Left colon (tissue), 2 donors: ENCODE data around the gene PDGFC. TPM values are rescaled to one million over a fixed set of nuclear protein-coding genes. Genes with fewer than 3 reads are reported as not detected.

Experiments
- ATAC-seq: fragments of 200-7000 bp; cut with Tn5 transposase; one replicate; pipeline ENCODE4 v1.9.1; 2020; ENCODE audit warnings: mild to moderate bottlenecking, moderate library complexity
- DNase-seq, 2 donors: peaks; one replicate each; pipeline ENCODE4 v3.0.0-alpha.2; 2020
- intact Hi-C, 2 donors: fragments of 100-400 bp; cut with DNase I in 1 of 2; cut with micrococcal nuclease in 1 of 2; formaldehyde crosslinking; loops; one replicate each; pipeline versions ENCODE4 v1.11.2 to v1.14.0; 2022; cut with DNase I, micrococcal nuclease
- long read RNA-seq: library from polyadenylated mRNA; unstranded; transcript quantifications from one replicate; pipeline ENCODE4 v2.0.0, GENCODE V29; 2021
- total RNA-seq, 2 donors: library from RNA; stranded (reverse); fragmentation: NEBNext Ultra II Directional; extraction: Animal tissue kit (Norgen Biotek cat#: 25700); gene quantifications; one replicate each; pipeline ENCODE4 v1.2.1, GENCODE V29; 2021
- donor health status: DM: no; HTN: no; CAD: no.
- donor health status: DM: yes; HTN: yes; CAD: no.

Gene PDGFC
- total RNA-seq = 10 to 100 TPM in 1 of 2 donors, 1 to 10 TPM in 1; 3.8 to 14.3 TPM
- long read RNA-seq, partial matches to known transcripts = 1 of 2 reads
- long read RNA-seq, other reads (novel, unspliced or antisense) = 1 of 2 reads

- intact Hi-C loops = no loop called here
- peak; percentile 70 to 75 for DNase-seq
- ATAC-seq = peak; percentile 78
Observed at GRCh38 chr4:156971676-156972378, at the start of gene PDGFC. PDGFC (minus strand) TSS chr4:156971799; CDS start chr4:156970903, 896 bp downstream.

- intact Hi-C loops = no loop called here
- ATAC-seq (no peak), DNase-seq (no peak)
Observed at GRCh38 chr4:157020882-157021281, 49.3 kb upstream of the PDGFC start.

- no peak for ATAC-seq
- intact Hi-C loops = no loop called here
- DNase-seq = no peak
Observed at GRCh38 chr4:157018920-157019490, 47.4 kb upstream of the PDGFC start.

GRCh38 chr4:157014621-157015591 is 43.3 kb upstream of the PDGFC start:
- intact Hi-C loops = no loop called here
- ATAC-seq (no peak), DNase-seq (no peak)

- no peak for ATAC-seq
- no peak for DNase-seq
- intact Hi-C loops = no loop called here
Observed at GRCh38 chr4:157013656-157014055, 42.1 kb upstream of the PDGFC start.

GRCh38 chr4:157012781-157013180 is 41.2 kb upstream of the PDGFC start:
- ATAC-seq = no peak
- intact Hi-C loops = no loop called here

GRCh38 chr4:157012296-157012695 is 40.7 kb upstream of the PDGFC start:
- ATAC-seq (no peak), DNase-seq (no peak)
- intact Hi-C loops = no loop called here

More at GRCh38 chr4:157012781-157013180, 41.2 kb upstream of the PDGFC start:
- DNase-seq = no peak

- DNase-seq (no peak), ATAC-seq (no peak)
- intact Hi-C loops = no loop called here
Observed at GRCh38 chr4:157010630-157011029, 39.0 kb upstream of the PDGFC start.

- no peak for ATAC-seq
- no peak for DNase-seq
- intact Hi-C loops = no loop called here
Observed at GRCh38 chr4:157005831-157006230, 34.2 kb upstream of the PDGFC start.

GRCh38 chr4:157005193-157005592 is 33.6 kb upstream of the PDGFC start:
- intact Hi-C loops = no loop called here
- DNase-seq (no peak), ATAC-seq (no peak)

GRCh38 chr4:157004279-157005161 is 32.9 kb upstream of the PDGFC start:
- intact Hi-C loops = no loop called here
- ATAC-seq = no peak
- no peak for DNase-seq

GRCh38 chr4:156999175-156999517 is 27.5 kb upstream of the PDGFC start:
- intact Hi-C loops = no loop called here
- DNase-seq = no peak
- peak; percentile 42 for ATAC-seq

- no peak for ATAC-seq
- DNase-seq = no peak
- intact Hi-C loops = no loop called here
Observed at GRCh38 chr4:156998500-156999174, 27.0 kb upstream of the PDGFC start.

GRCh38 chr4:156992943-156993342 is 21.3 kb upstream of the PDGFC start:
- DNase-seq (no peak), ATAC-seq (no peak)
- intact Hi-C loops = no loop called here

GRCh38 chr4:156991161-156991560 is 19.6 kb upstream of the PDGFC start:
- intact Hi-C loops = no loop called here
- DNase-seq = no peak
- no peak for ATAC-seq

- ATAC-seq (no peak), DNase-seq (no peak)
- intact Hi-C loops = no loop called here
Observed at GRCh38 chr4:156983366-156983765, 11.8 kb upstream of the PDGFC start.

- intact Hi-C loops = no loop called here
- DNase-seq = no peak
- ATAC-seq = no peak
Observed at GRCh38 chr4:156981262-156981769, 9.7 kb upstream of the PDGFC start.
